GM23338 (cell line): ENCODE results near the gene PPP2R2B. TPM values are rescaled to one million over a fixed set of nuclear protein-coding genes. Genes with fewer than 3 reads are reported as not detected.

Experiments used
- ATAC-seq: fragments of 200-7000 bp; cut with Tn5 transposase; 3 replicates; pipeline ENCODE4 v1.9.1; 2020
- DNase-seq: peaks from one replicate; pipeline ENCODE4 v3.0.0-alpha.2; 2015; ENCODE audit warnings: low spot score
- H2AFZ ChIP-seq: fragments of 200-600 bp; sonication (generic); 2 replicates; pipeline ENCODE4 v1.8.0; 2016; ENCODE audit warnings: antibody characterized with exemption, mild to moderate bottlenecking, moderate library complexity
- H3F3A ChIP-seq: fragments of 200-600 bp; sonication (generic); replicated peaks from 2 replicates; pipeline ENCODE4 v1.8.0; 2017; ENCODE audit warnings: antibody characterized with exemption, mixed run types, low read depth
- H3K27ac ChIP-seq: fragments of 200-600 bp; sonication (generic); 2 replicates; pipeline ENCODE4 v1.6.1; 2016; ENCODE audit warnings: low read depth
- H3K27me3 ChIP-seq: fragments of 200-600 bp; sonication (generic); 2 replicates; pipeline ENCODE4 v1.8.0; 2016; ENCODE audit warnings: mild to moderate bottlenecking, mixed run types, moderate library complexity; ENCODE audit not compliant: insufficient read depth
- H3K36me3 ChIP-seq: fragments of 200-600 bp; sonication (generic); 2 replicates; pipeline ENCODE4 v1.8.0; 2016; ENCODE audit warnings: mild to moderate bottlenecking; ENCODE audit not compliant: insufficient read depth
- H3K4me1 ChIP-seq: fragments of 200-600 bp; sonication (generic); 2 replicates; pipeline ENCODE4 v1.8.0; 2016; ENCODE audit warnings: mild to moderate bottlenecking, moderate library complexity; ENCODE audit not compliant: insufficient read depth
- H3K4me2 ChIP-seq: fragments of 200-600 bp; sonication (generic); 2 replicates; pipeline ENCODE4 v1.7.1; 2017; ENCODE audit warnings: mixed run types
- H3K4me3 ChIP-seq: fragments of 200-600 bp; sonication (generic); 2 replicates; pipeline ENCODE4 v1.6.1; 2016; ENCODE audit warnings: mixed run types
- H3K79me2 ChIP-seq: fragments of 200-600 bp; sonication (generic); replicated peaks from 2 replicates; pipeline ENCODE4 v1.8.0; 2017; ENCODE audit warnings: mild to moderate bottlenecking; ENCODE audit not compliant: insufficient read depth
- H3K9me2 ChIP-seq: fragments of 200-600 bp; sonication (generic); 2 replicates; pipeline ENCODE4 v1.8.0; 2017; ENCODE audit not compliant: insufficient read depth
- H4K20me1 ChIP-seq: fragments of 200-600 bp; sonication (generic); replicated peaks from 2 replicates; pipeline ENCODE4 v1.8.0; 2017; ENCODE audit warnings: mild to moderate bottlenecking; ENCODE audit not compliant: insufficient read depth
- H3K27ac Mint-ChIP-seq: 2 replicates; pipeline ENCODE4 v1.8.0; 2020; ENCODE audit warnings: inconsistent platforms, mild to moderate bottlenecking, moderate library complexity, mixed read lengths
- H3K27me3 Mint-ChIP-seq: 3 replicates; pipeline ENCODE4 v1.8.0; 2022; ENCODE audit warnings: low read depth, mild to moderate bottlenecking, moderate library complexity, mixed read lengths, inconsistent platforms; ENCODE audit not compliant: insufficient read depth, poor library complexity
- H3K36me3 Mint-ChIP-seq: 3 replicates; pipeline ENCODE4 v1.8.0; 2021; ENCODE audit warnings: low read depth, mild to moderate bottlenecking, inconsistent platforms, moderate library complexity, mixed read lengths
- H3K4me1 Mint-ChIP-seq: 3 replicates; pipeline ENCODE4 v1.8.0; 2020; ENCODE audit warnings: mild to moderate bottlenecking, inconsistent platforms, mixed read lengths
- H3K4me3 Mint-ChIP-seq: 3 replicates; pipeline ENCODE4 v1.8.0; 2021; ENCODE audit warnings: moderate library complexity, mild to moderate bottlenecking, inconsistent platforms, mixed read lengths
- H3K9me3 Mint-ChIP-seq: 3 replicates; pipeline ENCODE4 v1.8.0; 2020; ENCODE audit warnings: moderate library complexity, mild to moderate bottlenecking, inconsistent platforms, mixed read lengths
- CREB1 ChIP-seq: fragments of 250-450 bp; sonication (Bioruptor Pico); IDR thresholded peaks from 2 replicates; pipeline ENCODE4 v1.5.0; 2020; ENCODE audit warnings: low read depth, mild to moderate bottlenecking, moderate library complexity
- EZH2 ChIP-seq: fragments of 200-600 bp; sonication (generic); IDR thresholded peaks from one replicate; pipeline ENCODE4 v1.8.0; 2017; ENCODE audit warnings: antibody characterized with exemption, mild to moderate bottlenecking, low read depth; ENCODE audit not compliant: unreplicated experiment
- ZNF114 ChIP-seq: fragments of 250-450 bp; sonication (Bioruptor Pico); IDR thresholded peaks from 2 replicates; pipeline ENCODE4 v1.5.0; 2020; ENCODE audit warnings: mild to moderate bottlenecking, moderate library complexity
- polyA plus RNA-seq: library from polyadenylated mRNA; unstranded; fragments of >200 nt; fragmentation: Nextera tagmentation; extraction: Ambion mirVana; gene quantifications from 2 replicates; pipeline ENCODE4 v1.2.1, GENCODE V29; 2016
- total RNA-seq: library from RNA; depleted of rRNA; stranded (reverse); fragments of >200 nt; shearing (Covaris generic); gene quantifications from 2 replicates; pipeline ENCODE4 v1.2.3, GENCODE V29; 2014
- TF ChIP-seq, protein P1 (sequence below): IDR thresholded peaks from one replicate; pipeline ENCODE4 v1.6.1; 2018; ENCODE audit warnings: antibody characterized with exemption; ENCODE audit not compliant: unreplicated experiment
- TF ChIP-seq, protein P2 (sequence below): fragments of 250-450 bp; sonication (Bioruptor Pico); IDR thresholded peaks from 2 replicates; pipeline ENCODE4 v1.5.0; 2020; ENCODE audit warnings: mild to moderate bottlenecking, moderate library complexity
- TF ChIP-seq, protein P3 (sequence below): IDR thresholded peaks from 2 replicates; pipeline ENCODE4 v1.6.1; 2016; ENCODE audit warnings: antibody characterized with exemption

PPP2R2B gene
- total and polyA plus RNA-seq, 2 experiments from 2014 or later, result 21.3 to 33.9 TPM

- TF ChIP-seq, protein P1, sequence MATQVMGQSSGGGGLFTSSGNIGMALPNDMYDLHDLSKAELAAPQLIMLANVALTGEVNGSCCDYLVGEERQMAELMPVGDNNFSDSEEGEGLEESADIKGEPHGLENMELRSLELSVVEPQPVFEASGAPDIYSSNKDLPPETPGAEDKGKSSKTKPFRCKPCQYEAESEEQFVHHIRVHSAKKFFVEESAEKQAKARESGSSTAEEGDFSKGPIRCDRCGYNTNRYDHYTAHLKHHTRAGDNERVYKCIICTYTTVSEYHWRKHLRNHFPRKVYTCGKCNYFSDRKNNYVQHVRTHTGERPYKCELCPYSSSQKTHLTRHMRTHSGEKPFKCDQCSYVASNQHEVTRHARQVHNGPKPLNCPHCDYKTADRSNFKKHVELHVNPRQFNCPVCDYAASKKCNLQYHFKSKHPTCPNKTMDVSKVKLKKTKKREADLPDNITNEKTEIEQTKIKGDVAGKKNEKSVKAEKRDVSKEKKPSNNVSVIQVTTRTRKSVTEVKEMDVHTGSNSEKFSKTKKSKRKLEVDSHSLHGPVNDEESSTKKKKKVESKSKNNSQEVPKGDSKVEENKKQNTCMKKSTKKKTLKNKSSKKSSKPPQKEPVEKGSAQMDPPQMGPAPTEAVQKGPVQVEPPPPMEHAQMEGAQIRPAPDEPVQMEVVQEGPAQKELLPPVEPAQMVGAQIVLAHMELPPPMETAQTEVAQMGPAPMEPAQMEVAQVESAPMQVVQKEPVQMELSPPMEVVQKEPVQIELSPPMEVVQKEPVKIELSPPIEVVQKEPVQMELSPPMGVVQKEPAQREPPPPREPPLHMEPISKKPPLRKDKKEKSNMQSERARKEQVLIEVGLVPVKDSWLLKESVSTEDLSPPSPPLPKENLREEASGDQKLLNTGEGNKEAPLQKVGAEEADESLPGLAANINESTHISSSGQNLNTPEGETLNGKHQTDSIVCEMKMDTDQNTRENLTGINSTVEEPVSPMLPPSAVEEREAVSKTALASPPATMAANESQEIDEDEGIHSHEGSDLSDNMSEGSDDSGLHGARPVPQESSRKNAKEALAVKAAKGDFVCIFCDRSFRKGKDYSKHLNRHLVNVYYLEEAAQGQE, result no peak
- no peak for TF ChIP-seq EZH2
Measured at GRCh38 chr5:146797658-146798057, 80.9 kb downstream of the PPP2R2B start (continued).

GRCh38 chr5:146796911-146797310 lies 81.6 kb downstream of the PPP2R2B start:
- DNase-seq (no peak), ATAC-seq (peak; percentile 88)
- Mint-ChIP-seq H3K9me3 (no peaks in the 10 kb centered on the region), H3K36me3 (no peaks in the 10 kb centered on the region), H3K4me1 (peaks cover 60% of the 10 kb centered on the region), H3K4me3 (no peak overlapping the region), H3K27ac (no peak overlapping the region), H3K27me3 (no peaks in the 10 kb centered on the region)
- no peaks in the 10 kb centered on the region for H3K9me2 ChIP-seq
- no peak overlapping the region for H2AFZ ChIP-seq
- no peaks in the 10 kb centered on the region for H3K27me3 ChIP-seq
- H3K36me3 ChIP-seq, result no peaks in the 10 kb centered on the region
- peak overlapping the region; percentile 45; the same call in 1 of the 2 replicates for H3K4me2 ChIP-seq
- no peaks in the 10 kb centered on the region for H3K79me2 ChIP-seq
- no peak overlapping the region for H3K4me3 ChIP-seq
- no peak overlapping the region for H3K27ac ChIP-seq
- TF ChIP-seq, protein P2, sequence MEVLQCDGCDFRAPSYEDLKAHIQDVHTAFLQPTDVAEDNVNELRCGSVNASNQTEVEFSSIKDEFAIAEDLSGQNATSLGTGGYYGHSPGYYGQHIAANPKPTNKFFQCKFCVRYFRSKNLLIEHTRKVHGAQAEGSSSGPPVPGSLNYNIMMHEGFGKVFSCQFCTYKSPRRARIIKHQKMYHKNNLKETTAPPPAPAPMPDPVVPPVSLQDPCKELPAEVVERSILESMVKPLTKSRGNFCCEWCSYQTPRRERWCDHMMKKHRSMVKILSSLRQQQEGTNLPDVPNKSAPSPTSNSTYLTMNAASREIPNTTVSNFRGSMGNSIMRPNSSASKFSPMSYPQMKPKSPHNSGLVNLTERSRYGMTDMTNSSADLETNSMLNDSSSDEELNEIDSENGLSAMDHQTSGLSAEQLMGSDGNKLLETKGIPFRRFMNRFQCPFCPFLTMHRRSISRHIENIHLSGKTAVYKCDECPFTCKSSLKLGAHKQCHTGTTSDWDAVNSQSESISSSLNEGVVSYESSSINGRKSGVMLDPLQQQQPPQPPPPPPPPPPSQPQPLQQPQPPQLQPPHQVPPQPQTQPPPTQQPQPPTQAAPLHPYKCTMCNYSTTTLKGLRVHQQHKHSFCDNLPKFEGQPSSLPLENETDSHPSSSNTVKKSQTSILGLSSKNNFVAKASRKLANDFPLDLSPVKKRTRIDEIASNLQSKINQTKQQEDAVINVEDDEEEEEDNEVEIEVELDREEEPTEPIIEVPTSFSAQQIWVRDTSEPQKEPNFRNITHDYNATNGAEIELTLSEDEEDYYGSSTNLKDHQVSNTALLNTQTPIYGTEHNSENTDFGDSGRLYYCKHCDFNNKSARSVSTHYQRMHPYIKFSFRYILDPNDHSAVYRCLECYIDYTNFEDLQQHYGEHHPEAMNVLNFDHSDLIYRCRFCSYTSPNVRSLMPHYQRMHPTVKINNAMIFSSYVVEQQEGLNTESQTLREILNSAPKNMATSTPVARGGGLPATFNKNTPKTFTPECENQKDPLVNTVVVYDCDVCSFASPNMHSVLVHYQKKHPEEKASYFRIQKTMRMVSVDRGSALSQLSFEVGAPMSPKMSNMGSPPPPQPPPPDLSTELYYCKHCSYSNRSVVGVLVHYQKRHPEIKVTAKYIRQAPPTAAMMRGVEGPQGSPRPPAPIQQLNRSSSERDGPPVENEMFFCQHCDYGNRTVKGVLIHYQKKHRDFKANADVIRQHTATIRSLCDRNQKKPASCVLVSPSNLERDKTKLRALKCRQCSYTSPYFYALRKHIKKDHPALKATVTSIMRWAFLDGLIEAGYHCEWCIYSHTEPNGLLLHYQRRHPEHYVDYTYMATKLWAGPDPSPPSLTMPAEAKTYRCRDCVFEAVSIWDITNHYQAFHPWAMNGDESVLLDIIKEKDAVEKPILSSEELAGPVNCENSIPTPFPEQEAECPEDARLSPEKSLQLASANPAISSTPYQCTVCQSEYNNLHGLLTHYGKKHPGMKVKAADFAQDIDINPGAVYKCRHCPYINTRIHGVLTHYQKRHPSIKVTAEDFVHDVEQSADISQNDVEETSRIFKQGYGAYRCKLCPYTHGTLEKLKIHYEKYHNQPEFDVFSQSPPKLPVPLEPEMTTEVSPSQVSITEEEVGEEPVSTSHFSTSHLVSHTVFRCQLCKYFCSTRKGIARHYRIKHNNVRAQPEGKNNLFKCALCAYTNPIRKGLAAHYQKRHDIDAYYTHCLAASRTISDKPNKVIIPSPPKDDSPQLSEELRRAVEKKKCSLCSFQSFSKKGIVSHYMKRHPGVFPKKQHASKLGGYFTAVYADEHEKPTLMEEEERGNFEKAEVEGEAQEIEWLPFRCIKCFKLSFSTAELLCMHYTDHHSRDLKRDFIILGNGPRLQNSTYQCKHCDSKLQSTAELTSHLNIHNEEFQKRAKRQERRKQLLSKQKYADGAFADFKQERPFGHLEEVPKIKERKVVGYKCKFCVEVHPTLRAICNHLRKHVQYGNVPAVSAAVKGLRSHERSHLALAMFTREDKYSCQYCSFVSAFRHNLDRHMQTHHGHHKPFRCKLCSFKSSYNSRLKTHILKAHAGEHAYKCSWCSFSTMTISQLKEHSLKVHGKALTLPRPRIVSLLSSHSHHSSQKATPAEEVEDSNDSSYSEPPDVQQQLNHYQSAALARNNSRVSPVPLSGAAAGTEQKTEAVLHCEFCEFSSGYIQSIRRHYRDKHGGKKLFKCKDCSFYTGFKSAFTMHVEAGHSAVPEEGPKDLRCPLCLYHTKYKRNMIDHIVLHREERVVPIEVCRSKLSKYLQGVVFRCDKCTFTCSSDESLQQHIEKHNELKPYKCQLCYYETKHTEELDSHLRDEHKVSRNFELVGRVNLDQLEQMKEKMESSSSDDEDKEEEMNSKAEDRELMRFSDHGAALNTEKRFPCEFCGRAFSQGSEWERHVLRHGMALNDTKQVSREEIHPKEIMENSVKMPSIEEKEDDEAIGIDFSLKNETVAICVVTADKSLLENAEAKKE (CRISPR knock-in tag), result 0 out of 2 replicates have a peak, but pooled peaks have one; percentile 43
- TF ChIP-seq ZNF114 (CRISPR knock-in tag), result no peak
- no peak for TF ChIP-seq CREB1 (CRISPR knock-in tag)
- TF ChIP-seq, protein P3, sequence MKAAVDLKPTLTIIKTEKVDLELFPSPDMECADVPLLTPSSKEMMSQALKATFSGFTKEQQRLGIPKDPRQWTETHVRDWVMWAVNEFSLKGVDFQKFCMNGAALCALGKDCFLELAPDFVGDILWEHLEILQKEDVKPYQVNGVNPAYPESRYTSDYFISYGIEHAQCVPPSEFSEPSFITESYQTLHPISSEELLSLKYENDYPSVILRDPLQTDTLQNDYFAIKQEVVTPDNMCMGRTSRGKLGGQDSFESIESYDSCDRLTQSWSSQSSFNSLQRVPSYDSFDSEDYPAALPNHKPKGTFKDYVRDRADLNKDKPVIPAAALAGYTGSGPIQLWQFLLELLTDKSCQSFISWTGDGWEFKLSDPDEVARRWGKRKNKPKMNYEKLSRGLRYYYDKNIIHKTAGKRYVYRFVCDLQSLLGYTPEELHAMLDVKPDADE, result no peak
- H3K4me1 ChIP-seq, result peaks cover 55% of the 10 kb centered on the region
- H4K20me1 ChIP-seq, result no peaks in the 10 kb centered on the region
- H3F3A ChIP-seq, result no peaks in the 10 kb centered on the region; the same call in 1 of the 2 replicates
